Inferior parietal cortex (tissue), 1 donor: ENCODE measurements around the gene SMCHD1.
"Not testable (repeated sequence)": the region's sequence is repeated elsewhere in the genome, so short reads cannot be mapped to it uniquely, and the experiment has no call there.

Experiments
- DNase-seq: peaks from one replicate; pipeline ENCODE4 v3.0.0-alpha.2; 2016; ENCODE audit errors: extremely low spot score

The SMCHD1 gene

DNA sequence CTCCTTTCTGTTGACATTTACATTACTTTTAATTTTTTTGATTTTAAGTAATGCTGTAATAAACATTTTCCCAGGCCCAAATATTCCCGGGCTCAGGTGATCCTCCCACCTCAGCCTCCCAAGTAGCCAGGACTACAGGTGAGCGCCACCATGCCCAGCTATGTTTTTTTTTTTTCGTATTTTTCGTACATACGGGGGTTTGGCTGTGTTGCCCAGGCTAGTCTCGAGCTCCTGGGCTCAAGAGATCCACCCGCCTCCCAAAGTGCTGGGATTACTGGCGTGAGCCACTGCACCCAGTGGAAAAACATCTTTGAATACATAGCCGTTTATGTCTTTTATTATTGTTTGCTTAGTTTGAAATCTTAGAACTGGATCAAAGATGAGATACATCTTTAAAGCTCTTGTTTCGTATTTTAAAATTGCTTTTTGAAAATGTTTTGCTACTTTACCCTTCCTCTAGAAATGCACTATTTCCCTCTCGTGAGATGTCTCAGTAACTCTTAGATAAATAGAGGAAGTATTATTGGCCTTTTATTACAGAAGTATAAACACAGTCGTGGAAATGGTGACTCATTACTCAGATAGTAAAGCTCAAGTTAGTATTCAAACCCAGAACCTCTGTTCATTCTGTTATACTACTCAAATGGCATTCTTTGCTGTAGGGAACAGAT, 2.4 kb downstream of the SMCHD1 start:
- DNase-seq: no peak

DNA sequence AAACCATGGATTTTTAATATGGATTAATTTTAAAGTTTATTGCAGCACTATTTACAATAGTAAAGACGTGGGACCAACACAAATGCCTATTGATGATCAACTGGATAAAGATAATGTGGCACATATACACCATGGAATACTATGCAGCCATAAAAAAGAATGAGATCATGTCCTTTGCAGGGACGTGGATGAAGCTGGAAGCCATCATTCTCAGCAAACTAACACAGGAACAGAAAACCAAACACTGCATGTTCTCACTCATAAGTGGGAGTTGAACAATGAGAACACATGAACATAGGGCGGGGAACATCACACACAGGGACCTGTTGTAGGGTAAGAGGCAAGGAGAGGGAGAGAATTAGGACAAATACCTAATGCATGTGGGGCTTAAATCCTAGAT, 5.3 kb downstream of the SMCHD1 start:
- DNase-seq: not testable (repeated sequence)

DNA sequence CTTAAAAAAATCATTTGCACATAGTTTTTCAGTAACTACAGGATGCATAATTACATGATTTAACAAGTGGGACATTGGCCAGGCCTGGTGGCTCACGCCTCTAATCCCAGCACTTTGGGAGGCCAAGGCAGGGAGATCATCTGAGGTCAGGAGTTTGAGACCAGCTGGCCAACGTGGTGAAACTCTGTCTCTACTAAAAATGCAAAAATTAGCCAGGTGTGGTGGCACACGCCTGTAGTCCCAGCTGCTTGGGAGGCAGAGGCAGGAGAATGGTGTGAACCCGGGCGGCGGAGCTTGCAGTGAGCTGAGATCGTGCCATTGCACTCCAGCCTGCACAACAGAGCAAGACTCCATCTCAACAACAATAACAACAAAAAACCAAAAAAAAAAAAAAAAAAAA, 6.8 kb downstream of the SMCHD1 start:
- not testable (repeated sequence) for DNase-seq

DNA sequence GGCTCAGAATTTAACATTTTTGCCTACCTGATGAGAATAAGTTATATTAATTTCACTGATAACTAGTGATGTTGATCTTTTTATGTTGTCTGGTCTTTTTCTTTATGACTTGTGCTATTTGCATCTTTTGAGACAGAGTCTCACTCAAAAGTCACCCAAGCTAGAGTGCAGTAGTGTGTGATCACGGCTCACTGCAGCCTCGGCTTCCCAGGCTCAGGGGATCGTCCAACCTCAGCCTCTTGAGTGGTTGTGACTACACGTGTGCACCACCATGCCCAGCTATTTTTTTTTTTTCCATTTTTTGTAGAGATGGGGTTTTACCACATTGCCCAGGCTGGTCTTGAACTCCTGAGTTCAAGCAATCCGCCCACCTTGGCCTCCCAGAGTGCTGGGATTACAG, 7.5 kb downstream of the SMCHD1 start:
- DNase-seq: no peak

DNA sequence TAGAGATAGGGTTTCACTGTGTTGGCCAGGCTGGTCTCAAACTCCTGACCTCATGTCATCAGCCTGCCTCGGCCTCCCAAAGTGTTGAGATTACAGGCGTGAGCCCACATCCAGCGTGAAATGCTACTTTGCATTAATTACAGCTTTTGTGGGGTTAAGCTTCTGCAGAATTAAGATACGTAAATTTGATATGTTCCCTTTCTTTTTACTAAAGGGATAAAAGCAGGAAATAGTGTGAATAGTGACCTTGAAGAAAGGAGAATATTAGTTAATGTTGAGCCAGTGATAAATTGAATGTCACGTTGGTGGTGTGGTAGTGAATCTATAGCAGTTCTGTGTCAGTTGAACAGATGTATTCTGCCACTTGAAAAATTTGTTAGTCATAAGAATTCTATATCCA, 16.9 kb downstream of the SMCHD1 start:
- no peak for DNase-seq

DNA sequence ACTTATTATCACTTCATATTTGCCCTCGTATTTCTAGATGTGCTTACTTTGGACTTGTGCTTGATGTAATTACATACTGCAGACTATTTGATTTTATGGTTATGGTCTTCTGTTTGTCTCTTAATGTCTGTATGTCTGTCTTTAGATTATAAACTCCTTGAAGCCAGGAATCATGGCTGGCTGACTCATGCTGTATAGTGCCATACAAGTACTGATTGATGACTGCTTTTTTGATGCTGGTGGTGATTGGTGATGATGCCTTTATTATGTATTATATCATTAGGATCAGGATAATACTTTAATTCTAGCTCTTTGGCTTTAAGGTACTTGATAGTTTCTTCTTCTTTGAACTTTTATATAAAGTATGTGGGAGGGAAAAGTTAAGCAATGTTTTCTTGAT, 17.3 kb downstream of the SMCHD1 start:
- no peak for DNase-seq

DNA sequence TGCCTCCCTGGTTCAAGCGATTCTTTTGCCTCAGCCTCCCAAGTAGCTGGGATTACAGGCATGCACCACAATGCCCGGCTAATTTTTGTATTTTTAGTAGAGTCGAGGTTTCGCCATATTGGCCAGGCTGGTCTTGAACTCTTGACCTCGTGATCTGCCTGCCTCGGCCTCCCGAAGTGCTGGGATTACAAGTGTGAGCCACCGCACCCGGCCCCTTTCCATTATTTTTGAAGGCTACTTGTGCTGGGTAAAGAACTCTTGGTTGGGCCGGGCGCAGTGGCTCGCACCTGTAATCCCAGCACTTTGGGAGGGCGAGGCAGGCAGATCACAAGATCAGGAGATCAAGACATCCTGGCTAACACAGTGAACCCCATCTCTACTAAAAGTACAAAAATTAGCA, 23.4 kb downstream of the SMCHD1 start:
- not testable (repeated sequence) for DNase-seq

DNA sequence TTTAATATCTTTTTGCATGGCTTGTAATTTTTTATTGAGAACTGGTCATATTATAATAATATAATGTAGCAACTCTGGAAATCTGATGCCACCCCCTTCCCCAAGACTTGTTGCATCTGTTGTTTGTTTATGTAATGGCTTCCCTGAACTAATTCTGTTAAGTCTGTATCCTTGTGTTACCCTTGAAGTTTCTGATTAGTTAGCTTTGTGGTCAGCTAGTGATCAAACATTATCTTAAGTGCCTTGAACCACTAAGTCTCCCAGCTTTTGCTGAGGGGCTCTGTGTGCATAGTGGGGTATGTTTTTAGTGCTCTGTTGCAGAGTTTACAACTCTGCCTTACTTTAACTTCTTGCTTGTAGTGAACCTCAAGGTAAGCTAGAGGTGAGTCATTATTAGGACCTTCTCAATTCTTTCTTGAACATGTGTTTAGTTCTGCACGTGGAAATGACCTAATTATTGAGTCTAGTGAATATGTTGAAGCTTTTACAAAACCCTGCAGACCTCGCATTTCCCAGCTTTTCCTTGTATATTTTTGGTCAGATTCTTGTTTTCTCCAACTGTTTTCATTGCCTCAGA, 24.8 kb downstream of the SMCHD1 start:
- DNase-seq: no peak

DNA sequence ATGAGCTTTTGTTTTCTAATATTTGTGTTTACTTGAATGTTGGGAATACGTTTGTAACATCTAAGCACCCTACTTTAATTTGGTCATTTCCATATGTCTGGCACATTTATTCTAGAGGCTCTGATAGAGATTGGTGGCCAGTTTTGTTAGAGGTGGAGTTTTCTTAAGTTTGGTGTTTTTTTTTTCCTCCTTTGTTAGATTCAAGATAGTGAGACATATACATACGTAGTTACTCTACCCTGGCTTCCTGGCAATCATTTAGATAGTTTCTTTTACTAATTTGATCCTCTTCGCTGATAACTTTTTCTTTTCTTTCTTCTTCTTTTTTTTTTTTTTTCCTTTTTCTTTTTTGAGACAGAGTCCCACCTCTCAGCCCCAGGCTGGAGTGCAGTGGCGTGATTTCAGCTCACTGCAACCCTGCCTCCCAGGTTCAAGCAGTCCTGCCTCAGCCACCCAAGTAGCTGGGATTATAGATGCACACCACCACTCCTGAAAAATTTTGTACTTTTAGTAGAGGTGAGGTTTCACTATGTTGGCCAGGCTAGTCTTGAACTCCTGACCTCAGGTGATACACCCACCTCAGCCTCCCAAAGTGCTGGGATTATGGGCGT, 26.6 kb downstream of the SMCHD1 start:
- no peak for DNase-seq

DNA sequence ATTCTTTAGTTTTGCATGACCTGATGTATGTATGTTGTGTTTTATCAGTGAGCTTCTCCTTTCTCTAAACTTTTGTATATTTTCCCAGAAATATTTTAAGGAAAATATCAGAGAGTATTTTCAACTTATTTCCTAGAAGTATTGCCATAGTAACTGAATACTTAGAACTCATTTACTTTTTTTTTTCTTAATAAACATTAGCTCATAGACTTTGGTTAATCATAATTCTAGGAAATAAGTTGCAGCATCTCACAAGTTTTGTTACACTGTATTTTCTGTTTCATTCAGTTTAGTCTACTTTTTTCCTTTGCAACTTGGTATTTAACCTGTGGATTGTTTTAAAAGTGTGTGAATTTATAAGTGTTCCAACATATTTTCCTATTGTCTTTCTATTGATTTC, 27.5 kb downstream of the SMCHD1 start:
- no peak for DNase-seq

DNA sequence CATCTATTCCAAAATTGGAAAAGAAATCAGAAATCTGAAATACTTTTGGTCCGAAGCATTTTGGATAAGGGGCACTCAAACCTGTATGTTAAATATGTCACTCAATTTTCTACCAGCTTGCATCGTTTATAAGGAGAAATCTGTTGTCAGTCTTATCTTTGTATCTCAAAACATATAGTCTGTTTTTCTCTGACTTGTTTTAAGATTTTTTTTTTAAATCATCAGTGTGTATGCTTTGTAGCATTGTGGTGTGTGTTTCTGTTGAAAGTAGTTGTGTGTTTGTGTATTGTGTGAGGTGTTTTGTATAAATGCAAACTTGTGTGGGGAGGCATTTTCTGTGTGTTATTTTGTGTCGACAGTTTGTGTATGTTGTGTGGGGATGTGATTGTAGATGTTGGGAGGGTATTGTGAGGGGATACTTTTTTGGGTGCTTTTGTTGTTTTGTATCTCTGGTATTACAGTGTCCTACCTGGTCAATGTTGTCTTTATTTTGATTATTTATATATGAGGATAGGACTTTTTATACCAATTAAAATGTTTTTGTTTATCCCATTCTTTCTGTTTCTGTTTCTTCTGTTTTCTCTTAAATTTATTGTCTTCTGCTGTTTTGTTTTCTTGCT, 30.9 kb downstream of the SMCHD1 start:
- no peak for DNase-seq

DNA sequence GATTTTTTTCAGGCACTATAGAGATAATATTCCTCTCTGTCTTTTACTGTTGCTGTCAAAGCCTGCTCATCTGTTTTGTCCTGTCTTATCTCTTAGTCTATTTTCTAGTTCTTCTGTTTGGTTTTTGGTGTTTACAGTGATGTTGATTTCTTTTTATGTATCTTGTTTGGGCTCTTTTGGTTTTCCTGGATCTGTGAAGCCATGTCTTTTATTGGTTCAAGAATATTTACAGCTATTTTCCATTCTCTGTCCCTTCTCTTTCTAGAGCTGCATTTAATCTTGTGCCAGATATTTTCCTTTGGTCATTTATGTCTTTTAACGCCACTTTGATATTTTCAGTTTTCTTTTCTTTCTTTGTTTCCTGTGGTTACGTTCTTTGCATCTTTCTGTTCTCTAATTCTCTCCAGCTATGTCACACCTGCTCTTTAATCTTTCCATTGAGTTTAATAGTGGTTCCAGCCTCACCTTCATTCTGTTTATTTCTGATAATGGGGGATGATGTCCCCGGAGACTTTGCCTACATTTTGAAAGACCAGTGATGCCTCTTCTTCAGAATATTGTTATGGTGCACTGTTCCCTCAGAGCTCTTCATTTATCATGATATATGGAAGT, 32.0 kb downstream of the SMCHD1 start:
- no peak for DNase-seq

DNA sequence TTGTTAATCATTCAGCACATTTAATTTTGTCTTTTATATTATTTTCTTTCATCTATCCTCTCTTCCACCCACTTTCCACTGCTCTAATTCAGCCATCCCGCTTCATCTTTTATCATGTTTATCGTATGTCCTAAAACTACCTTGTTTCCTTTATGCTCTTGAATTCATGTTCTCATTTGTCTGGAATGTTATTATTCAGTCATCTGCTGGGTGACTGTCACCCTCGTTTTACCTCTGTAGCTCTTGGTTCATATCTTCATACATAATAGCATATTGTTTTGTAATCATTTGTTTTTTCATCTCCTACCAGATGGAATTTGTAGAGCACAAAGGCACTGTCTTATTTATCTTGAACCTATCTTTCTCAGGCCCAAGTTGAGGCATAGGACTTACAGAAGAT, 37.0 kb downstream of the SMCHD1 start:
- DNase-seq: no peak

DNA sequence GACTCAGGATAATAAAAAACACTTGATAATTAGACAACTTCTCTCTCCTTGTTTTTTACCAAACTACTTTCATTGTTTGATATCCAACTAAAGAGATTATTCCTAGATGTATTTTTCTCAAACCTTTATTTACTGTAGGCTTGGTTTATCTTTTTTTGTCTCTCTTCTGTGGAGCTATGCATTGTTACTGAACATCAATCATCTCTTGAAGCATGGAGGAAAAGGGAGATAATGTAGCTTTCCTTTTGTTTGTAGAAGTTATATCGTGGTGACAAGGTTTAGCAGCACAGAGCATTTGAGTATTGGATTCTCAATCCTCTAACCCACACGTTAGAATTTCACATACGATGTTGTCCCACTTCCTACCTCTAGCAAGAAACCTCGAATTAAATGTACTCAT, 41.7 kb downstream of the SMCHD1 start:
- DNase-seq: no peak

DNA sequence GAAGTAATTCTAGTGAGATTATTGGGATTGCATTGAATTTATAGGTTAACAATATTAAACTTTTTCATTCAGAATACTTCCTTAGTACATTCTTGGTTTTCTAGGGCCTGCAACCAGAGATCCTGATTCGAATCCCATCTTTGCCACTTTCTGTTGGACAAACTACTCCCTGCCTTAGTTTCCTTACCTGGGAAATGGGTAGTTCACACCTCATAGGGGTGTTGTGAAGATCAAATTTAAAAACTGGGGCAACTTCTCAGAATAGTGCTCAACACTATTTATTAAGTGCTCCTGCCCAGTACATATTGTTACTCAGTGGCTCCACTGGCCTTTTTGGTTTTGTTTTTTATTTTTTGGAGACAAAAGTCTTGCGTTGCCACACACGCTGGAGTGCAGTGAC, 43.5 kb downstream of the SMCHD1 start:
- DNase-seq: no peak

DNA sequence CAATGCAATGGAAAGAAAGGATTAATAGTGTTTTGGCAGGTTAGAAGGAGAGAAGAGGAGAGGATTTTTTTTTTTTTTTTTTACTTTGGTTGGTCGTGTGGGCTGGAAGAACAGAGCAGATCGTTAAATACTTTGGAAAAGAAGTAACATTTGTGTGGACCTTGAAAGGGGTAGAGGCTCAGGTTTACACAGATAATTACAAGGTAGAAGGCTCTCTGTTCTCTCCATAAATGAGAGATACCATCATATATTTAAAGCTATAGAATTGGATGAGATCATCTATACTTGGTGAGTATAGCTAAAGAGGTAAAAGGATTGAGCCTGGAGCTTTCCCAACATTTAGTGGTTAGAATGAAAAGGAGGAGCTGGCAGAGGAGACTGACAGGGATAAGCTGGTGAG, 49.0 kb downstream of the SMCHD1 start:
- DNase-seq: no peak

DNA sequence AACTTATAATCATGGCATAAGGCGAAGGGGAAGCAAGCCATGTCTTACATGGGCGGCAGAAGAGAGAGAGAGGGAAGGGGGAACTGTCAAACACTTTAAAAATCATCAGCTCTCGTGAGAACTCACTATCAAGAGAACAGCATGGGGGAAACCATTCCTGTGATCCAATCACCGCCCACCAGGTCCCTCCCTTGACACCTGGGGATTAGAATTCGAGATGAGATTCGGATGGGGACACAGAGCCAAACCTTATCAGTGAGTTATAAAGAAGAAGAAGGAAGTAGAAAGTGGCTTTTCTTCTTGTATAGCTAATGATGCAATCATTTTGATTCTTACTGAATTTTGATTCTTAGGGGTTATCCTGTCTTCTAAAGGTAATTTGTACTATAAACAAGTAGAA, 51.4 kb downstream of the SMCHD1 start:
- DNase-seq: no peak

DNA sequence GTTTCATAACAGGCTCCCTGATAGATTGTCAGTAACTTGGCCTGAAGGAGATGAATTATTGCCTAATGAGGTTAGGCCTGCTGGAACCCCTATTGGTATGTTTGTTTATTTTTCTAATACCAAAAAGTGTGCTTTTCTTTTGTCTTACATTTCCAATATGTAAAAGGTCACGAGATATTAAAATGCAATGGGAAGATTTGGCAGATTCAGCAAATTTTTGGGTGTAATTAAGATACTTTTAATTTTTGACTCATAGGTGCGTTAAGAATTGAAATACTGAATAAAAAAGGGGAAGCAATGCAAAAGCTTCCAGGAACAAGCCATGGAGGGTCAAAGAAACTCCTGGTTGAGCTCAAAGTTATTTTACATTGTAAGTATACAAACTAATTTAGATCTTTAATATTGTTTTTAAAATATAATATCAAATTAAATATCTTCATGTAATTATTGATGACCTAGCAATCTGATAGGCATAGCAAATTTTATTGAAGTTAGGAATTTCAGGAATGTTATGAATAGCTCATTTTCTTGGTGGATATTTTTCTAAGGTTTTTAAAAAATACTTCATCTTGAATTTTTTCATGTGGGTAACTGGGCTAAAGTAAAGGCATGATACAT, 52.1 kb downstream of the SMCHD1 start:
- no peak for DNase-seq

DNA sequence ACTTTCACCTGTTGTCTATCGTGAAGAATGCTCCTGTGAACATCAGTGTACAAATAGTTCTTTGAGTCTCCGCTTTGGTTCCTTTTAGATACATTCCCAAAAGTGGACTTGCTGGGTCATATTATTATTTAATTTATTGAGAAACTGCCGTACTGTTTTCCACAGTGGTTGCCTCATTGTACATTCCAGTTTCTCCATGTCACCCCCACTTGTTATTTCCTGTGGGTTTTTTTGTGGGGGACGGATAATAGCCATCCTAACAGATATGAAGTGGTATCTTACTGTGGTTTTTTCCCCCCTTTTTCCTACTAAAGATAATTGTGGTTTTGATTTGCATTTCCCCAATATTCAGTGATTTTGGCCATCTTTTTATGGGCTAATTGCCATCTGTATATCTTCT, 53.8 kb downstream of the SMCHD1 start:
- no peak for DNase-seq

DNA sequence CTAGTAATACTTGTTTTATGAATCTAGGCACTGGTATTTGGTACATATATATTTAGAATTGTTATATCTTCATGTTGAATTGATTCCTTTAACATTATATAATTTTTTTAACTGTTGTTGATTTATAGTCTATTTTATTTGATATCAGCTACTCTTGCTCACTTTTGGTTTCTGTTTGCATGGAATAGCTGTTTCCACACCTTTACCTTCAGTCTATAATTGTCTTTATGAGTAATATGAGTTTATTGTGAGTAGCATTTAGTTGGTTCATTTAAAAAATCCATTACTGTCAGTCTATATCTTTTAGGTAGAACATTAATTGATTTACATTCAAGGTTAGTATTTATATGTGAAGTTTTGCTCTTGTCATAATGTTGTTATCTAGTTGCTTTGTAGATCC, 58.6 kb downstream of the SMCHD1 start:
- no peak for DNase-seq

DNA sequence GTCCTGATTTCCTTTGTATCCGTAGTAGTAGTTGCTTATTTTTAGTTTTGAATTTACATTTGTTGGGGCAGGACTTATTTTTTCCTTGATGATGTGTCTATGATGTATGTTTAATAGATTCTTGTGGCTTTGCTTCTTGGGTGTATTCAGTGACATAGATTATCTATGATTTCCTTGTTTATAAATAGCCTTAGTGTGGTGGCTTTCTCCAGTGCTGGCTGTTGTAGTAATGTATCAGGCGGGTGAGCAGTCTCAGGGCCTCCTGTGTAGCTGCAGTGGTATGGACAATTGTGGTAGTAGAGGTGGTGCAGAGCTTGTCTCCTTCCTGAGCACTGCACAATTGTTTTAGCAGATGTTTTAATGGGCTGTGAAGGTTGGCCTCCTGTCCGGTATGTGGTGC, 60.5 kb downstream of the SMCHD1 start:
- DNase-seq: no peak
